Smooth muscle cell (in vitro differentiated cells): Measurements from ENCODE around the gene ZNF775. TPM values are rescaled to one million over a fixed set of nuclear protein-coding genes. Genes with fewer than 3 reads are reported as not detected.

Experiments
- DNase-seq: peaks from one replicate; lab custom pipeline; 2025; ENCODE audit not compliant: unreplicated experiment; lab: John Stamatoyannopoulos, UW
- H2AFZ ChIP-seq: fragments of 200-600 bp; sonication (generic); 2 replicates; pipeline ENCODE4 v1.6.0; 2016; ENCODE audit warnings: antibody characterized with exemption, low read depth, mild to moderate bottlenecking
- H3F3A ChIP-seq: fragments of 200-600 bp; sonication (generic); 2 replicates; pipeline ENCODE4 v1.6.0; 2017; ENCODE audit warnings: antibody characterized with exemption, low read depth
- H3K27ac ChIP-seq: fragments of 200-600 bp; sonication (generic); 2 replicates; pipeline ENCODE4 v1.5.1; 2016; ENCODE audit warnings: low read depth, mild to moderate bottlenecking
- H3K27me3 ChIP-seq: fragments of 200-600 bp; sonication (generic); 2 replicates; pipeline ENCODE4 v1.6.1; 2016; ENCODE audit warnings: low read depth, mild to moderate bottlenecking
- H3K36me3 ChIP-seq: fragments of 200-600 bp; sonication (generic); 2 replicates; pipeline ENCODE4 v1.5.1; 2016; ENCODE audit warnings: low read depth
- H3K4me1 ChIP-seq: fragments of 200-600 bp; sonication (generic); 2 replicates; pipeline ENCODE4 v1.5.1; 2016; ENCODE audit warnings: low read depth
- H3K4me2 ChIP-seq: fragments of 200-600 bp; sonication (generic); 2 replicates; pipeline ENCODE4 v1.6.0; 2016; ENCODE audit warnings: mild to moderate bottlenecking
- H3K4me3 ChIP-seq: fragments of 200-600 bp; sonication (generic); 2 replicates; pipeline ENCODE4 v1.5.1; 2016; ENCODE audit warnings: mild to moderate bottlenecking
- H3K79me2 ChIP-seq: fragments of 200-600 bp; sonication (generic); 2 replicates; pipeline ENCODE4 v1.6.0; 2016; ENCODE audit warnings: low read depth, mild to moderate bottlenecking
- H3K9ac ChIP-seq: fragments of 200-600 bp; sonication (generic); 2 replicates; pipeline ENCODE4 v1.6.0; 2016; ENCODE audit warnings: low read depth
- H3K9me3 ChIP-seq: fragments of 200-600 bp; sonication (generic); replicated peaks from 2 replicates; pipeline ENCODE4 v1.5.1; 2016; ENCODE audit warnings: low read depth
- H4K20me1 ChIP-seq: fragments of 200-600 bp; sonication (generic); 2 replicates; pipeline ENCODE4 v1.6.0; 2016; ENCODE audit warnings: low read depth
- CTCF ChIP-seq: fragments of 200-600 bp; sonication (generic); IDR thresholded peaks from 2 replicates; pipeline ENCODE4 v1.5.1; 2017; ENCODE audit warnings: borderline replicate concordance, mild to moderate bottlenecking, antibody characterized with exemption; ENCODE audit not compliant: insufficient read depth, poor library complexity, severe bottlenecking
- WGBS: methylation state at CpG from one replicate; pipeline ENCODE4 v1.1.7; 2016; ENCODE audit warnings: low lambda C conversion rate; 5-methylcytosine and 5-hydroxymethylcytosine counted together
- polyA plus RNA-seq: library from polyadenylated mRNA; unstranded; fragments of >200 nt; fragmentation: Nextera tagmentation; extraction: Ambion mirVana; gene quantifications from 2 replicates; pipeline ENCODE4 v1.2.1, GENCODE V29; 2016
- total RNA-seq: library from RNA; depleted of rRNA; stranded (reverse); fragments of >200 nt; gene quantifications from 2 replicates; pipeline ENCODE4 v1.2.3, GENCODE V29; 2014

ZNF775 gene
- total and polyA plus RNA-seq, 2 experiments from 2014 or later, result 5.9 to 23.8 TPM

- WGBS, result 5% methylated on average over 53 of the region's 85 CpGs
- no peaks in the 10 kb centered on the region for H3K9me3 ChIP-seq
- H3K4me3 ChIP-seq, result peak within 1 kb of the TSS; percentile 79
- peak within 1 kb of the TSS; percentile 97 for H3K4me2 ChIP-seq
- H3K36me3 ChIP-seq, result no peaks in the 10 kb centered on the region
- H3K9ac ChIP-seq, result peak within 1 kb of the TSS; percentile 86
- H3K4me1 ChIP-seq, result peaks cover 21% of the 10 kb centered on the region
- no peak for TF ChIP-seq CTCF
- peak; percentile 49 for DNase-seq
- H3K27me3 ChIP-seq, result no peaks in the 10 kb centered on the region
- peak within 1 kb of the TSS; percentile 91 for H3K27ac ChIP-seq
- H3F3A ChIP-seq, result peaks cover 18% of the 10 kb centered on the region
- H3K79me2 ChIP-seq, result peaks cover 18% of the 10 kb centered on the region
- peak within 1 kb of the TSS; percentile 93 for H2AFZ ChIP-seq
- peaks cover 8% of the 10 kb centered on the region for H4K20me1 ChIP-seq
Measured at GRCh38 chr7:150368096-150368883, 10.8 kb upstream of the ZNF775 start, which contains the start of gene REPIN1. TSS of gene REPIN1 (plus strand) at chr7:150368822. CDS start at chr7:150369712, 890 bp downstream.

GRCh38 chr7:150368884-150369747 is 10.0 kb upstream of the ZNF775 start:
- DNase-seq, result peak; percentile 53
- Histone ChIP-seq H3K27ac (peak overlapping the region; percentile 91), H3F3A (peaks cover 22% of the 10 kb centered on the region), H4K20me1 (peaks cover 15% of the 10 kb centered on the region), H3K36me3 (no peaks in the 10 kb centered on the region), H3K79me2 (peaks cover 21% of the 10 kb centered on the region), H3K4me2 (peak overlapping the region; percentile 97), H3K4me1 (peaks cover 21% of the 10 kb centered on the region), H3K27me3 (no peaks in the 10 kb centered on the region), H3K9ac (peak overlapping the region; percentile 86), H3K9me3 (no peaks in the 10 kb centered on the region), H2AFZ (peak overlapping the region; percentile 72), H3K4me3 (peak overlapping the region; percentile 79)
- no peak for TF ChIP-seq CTCF
- under 1% methylated on average over 26 of the region's 58 CpGs for WGBS

GRCh38 chr7:150369748-150370501 is 9.2 kb upstream of the ZNF775 start:
- peaks cover 22% of the 10 kb centered on the region for H3F3A ChIP-seq
- H3K27me3 ChIP-seq, result no peaks in the 10 kb centered on the region
- 45% methylated on average over 23 of the region's 23 CpGs for WGBS
- H3K4me1 ChIP-seq, result peaks cover 21% of the 10 kb centered on the region
- no peak overlapping the region for H2AFZ ChIP-seq
- peak overlapping the region; percentile 79 for H3K4me3 ChIP-seq
- no peak for DNase-seq
- H3K9me3 ChIP-seq, result no peaks in the 10 kb centered on the region
- peaks cover 26% of the 10 kb centered on the region for H3K79me2 ChIP-seq
- peak overlapping the region; percentile 97 for H3K4me2 ChIP-seq
- peak overlapping the region; percentile 91 for H3K27ac ChIP-seq
- no peaks in the 10 kb centered on the region for H3K36me3 ChIP-seq
- H4K20me1 ChIP-seq, result peaks cover 15% of the 10 kb centered on the region
- TF ChIP-seq CTCF, result no peak
- peak overlapping the region; percentile 86 for H3K9ac ChIP-seq
